OCI-LY3 (cell line): ENCODE measurements around the gene LDAH.

Experiments
- H2AFZ ChIP-seq: fragments of 200-600, 300-600 bp; shearing (Covaris generic); 2 replicates; pipeline ENCODE4 v1.6.0; 2014; ENCODE audit warnings: antibody characterized with exemption, low read depth, low read length
- H3K27ac ChIP-seq: fragments of 200-600, 300-600 bp; sonication (generic); 2 replicates; pipeline ENCODE4 v1.5.1; 2014; ENCODE audit warnings: mild to moderate bottlenecking, low read length, moderate library complexity, mixed read lengths
- H3K27me3 ChIP-seq: fragments of 200-600, 300-600 bp; sonication (generic); 2 replicates; pipeline ENCODE4 v1.6.1; 2014; ENCODE audit warnings: low read depth, low read length, mixed read lengths
- H3K36me3 ChIP-seq: fragments of 200-600, 300-600 bp; sonication (generic); replicated peaks from 2 replicates; pipeline ENCODE3; 2014; ENCODE audit warnings: low read depth, low read length, mixed read lengths
- H3K4me1 ChIP-seq: fragments of 300-600, 200-600 bp; sonication (generic); 2 replicates; pipeline ENCODE4 v1.6.1; 2014; ENCODE audit warnings: low read length, mixed read lengths
- H3K4me2 ChIP-seq: fragments of 200-600, 300-600 bp; sonication (generic); 2 replicates; pipeline ENCODE4 v1.6.1; 2014; ENCODE audit warnings: low read length, mixed read lengths
- H3K4me3 ChIP-seq: fragments of 300-600, 200-600 bp; sonication (generic); 2 replicates; pipeline ENCODE4 v1.5.1; 2014; ENCODE audit warnings: antibody characterized with exemption, mild to moderate bottlenecking, low read length, moderate library complexity
- H3K79me2 ChIP-seq: fragments of 300-600, 200-600 bp; shearing (Covaris generic); 2 replicates; pipeline ENCODE4 v1.6.1; 2014; ENCODE audit warnings: mild to moderate bottlenecking, low read length, mixed read lengths
- H3K9ac ChIP-seq: fragments of 300-600, 200-600 bp; shearing (Covaris generic); 2 replicates; pipeline ENCODE4 v1.6.0; 2014; ENCODE audit warnings: mild to moderate bottlenecking, low read length, moderate library complexity
- H3K9me3 ChIP-seq: fragments of 200-600, 300-600 bp; shearing (Covaris generic); 2 replicates; pipeline ENCODE4 v1.6.1; 2014; ENCODE audit warnings: low read length, mixed read lengths; ENCODE audit not compliant: insufficient read depth
- H4K20me1 ChIP-seq: fragments of 200-600, 300-600 bp; sonication (generic); 2 replicates; pipeline ENCODE4 v1.6.1; 2016; ENCODE audit warnings: low read length, mixed read lengths; ENCODE audit not compliant: insufficient read depth
- EZH2phosphoT487 ChIP-seq: fragments of 200-600 bp; shearing (Covaris generic); IDR thresholded peaks from 2 replicates; pipeline ENCODE4 v1.6.1; 2018; ENCODE audit warnings: antibody characterized with exemption, mixed run types, low read depth
- TF ChIP-seq, protein P1 (sequence below): fragments of 200-600, 300-600 bp; sonication (generic); IDR thresholded peaks from 2 replicates; pipeline ENCODE4 v1.5.1; 2014; ENCODE audit warnings: antibody characterized with exemption, low read length, low read depth

The LDAH gene

DNA sequence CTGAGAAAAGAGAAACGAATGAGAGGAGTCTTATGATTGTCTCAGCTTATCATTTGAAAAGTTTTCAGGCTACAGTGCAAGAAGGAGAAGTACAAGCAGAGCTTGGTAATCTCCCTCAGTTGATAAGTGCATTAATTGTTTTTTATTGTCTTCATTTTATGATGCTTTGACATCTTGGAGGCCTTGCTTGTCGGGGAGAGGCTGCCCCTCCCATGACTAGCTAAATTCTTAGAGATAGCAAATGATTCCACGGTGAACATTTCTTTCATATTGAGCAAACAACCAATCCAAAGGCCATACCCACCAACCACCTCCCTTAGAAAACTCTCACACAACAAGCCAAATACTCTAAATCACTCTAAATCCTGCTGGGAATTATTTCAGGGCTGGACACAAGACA, 116.1 kb downstream of the LDAH start:
- H4K20me1 ChIP-seq: no peaks in the 10 kb centered on the region
- H2AFZ ChIP-seq: no peak overlapping the region
- no peak overlapping the region for H3K9ac ChIP-seq
- H3K27ac ChIP-seq: no peak overlapping the region
- H3K4me1 ChIP-seq: peaks cover 14% of the 10 kb centered on the region
- H3K79me2 ChIP-seq: 0 out of 2 replicates have a peak, but pooled peaks cover 5% of the 10 kb centered on the region
- H3K9me3 ChIP-seq: no peaks in the 10 kb centered on the region
- H3K36me3 ChIP-seq: peaks cover 3% of the 10 kb centered on the region
- no peak overlapping the region for H3K4me3 ChIP-seq
- H3K27me3 ChIP-seq: no peaks in the 10 kb centered on the region
- no peak overlapping the region for H3K4me2 ChIP-seq
- TF ChIP-seq EZH2phosphoT487: no peak
- TF ChIP-seq, protein P1, sequence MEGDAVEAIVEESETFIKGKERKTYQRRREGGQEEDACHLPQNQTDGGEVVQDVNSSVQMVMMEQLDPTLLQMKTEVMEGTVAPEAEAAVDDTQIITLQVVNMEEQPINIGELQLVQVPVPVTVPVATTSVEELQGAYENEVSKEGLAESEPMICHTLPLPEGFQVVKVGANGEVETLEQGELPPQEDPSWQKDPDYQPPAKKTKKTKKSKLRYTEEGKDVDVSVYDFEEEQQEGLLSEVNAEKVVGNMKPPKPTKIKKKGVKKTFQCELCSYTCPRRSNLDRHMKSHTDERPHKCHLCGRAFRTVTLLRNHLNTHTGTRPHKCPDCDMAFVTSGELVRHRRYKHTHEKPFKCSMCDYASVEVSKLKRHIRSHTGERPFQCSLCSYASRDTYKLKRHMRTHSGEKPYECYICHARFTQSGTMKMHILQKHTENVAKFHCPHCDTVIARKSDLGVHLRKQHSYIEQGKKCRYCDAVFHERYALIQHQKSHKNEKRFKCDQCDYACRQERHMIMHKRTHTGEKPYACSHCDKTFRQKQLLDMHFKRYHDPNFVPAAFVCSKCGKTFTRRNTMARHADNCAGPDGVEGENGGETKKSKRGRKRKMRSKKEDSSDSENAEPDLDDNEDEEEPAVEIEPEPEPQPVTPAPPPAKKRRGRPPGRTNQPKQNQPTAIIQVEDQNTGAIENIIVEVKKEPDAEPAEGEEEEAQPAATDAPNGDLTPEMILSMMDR: no peak

DNA sequence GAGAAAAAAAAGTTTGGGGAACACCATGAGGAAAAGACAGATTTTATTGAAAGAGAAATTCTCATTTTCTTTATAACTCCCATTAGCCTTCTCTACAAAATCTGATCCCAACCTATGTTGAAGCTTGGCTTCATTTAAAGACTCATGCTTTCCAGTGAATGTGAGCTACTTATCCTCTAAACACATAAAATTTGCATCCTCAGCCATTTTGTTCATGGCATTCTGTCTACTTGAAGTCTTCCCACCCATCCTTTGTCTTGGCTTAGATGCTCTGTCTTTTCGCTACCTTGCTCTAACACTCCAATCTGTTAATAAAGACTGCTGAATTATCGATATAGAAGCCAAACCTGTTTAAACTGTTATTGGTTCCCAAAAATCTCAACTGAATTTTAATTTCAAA, 116.7 kb downstream of the LDAH start:
- Histone ChIP-seq H2AFZ (no peak overlapping the region), H3K4me1 (peaks cover 14% of the 10 kb centered on the region), H3K27ac (no peak overlapping the region), H3K79me2 (0 out of 2 replicates have a peak, but pooled peaks cover 5% of the 10 kb centered on the region), H3K4me2 (peak overlapping the region; percentile 29), H3K36me3 (peaks cover 3% of the 10 kb centered on the region), H3K27me3 (no peaks in the 10 kb centered on the region), H3K4me3 (no peak overlapping the region), H3K9ac (no peak overlapping the region), H4K20me1 (no peaks in the 10 kb centered on the region), H3K9me3 (no peaks in the 10 kb centered on the region)
- TF ChIP-seq, protein P1: no peak
- TF ChIP-seq EZH2phosphoT487: no peak

DNA sequence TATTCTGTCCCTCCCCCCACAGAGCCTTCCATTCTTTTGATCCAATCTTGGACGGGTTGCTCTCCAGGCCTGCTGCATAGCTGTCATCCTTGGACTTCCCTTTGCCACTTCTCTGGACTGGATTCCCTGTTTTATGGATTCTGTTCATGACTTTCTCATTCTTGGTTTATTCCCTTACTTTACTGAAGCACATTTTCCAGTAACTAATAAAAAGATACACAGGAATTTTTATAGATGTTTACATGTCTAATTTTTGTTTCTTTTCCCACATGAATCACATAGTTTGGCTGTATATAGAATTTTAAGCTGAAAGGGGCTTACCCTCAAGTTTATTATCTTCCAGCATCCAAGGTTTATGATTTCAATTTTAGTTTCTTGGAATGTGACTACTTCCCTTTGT, 118.0 kb downstream of the LDAH start:
- Histone ChIP-seq H4K20me1 (no peaks in the 10 kb centered on the region), H3K4me3 (no peak overlapping the region), H3K9ac (no peak overlapping the region), H3K79me2 (0 out of 2 replicates have a peak, but pooled peaks cover 5% of the 10 kb centered on the region), H3K27me3 (no peaks in the 10 kb centered on the region), H3K27ac (no peak overlapping the region), H3K36me3 (peaks cover 3% of the 10 kb centered on the region), H2AFZ (no peak overlapping the region), H3K4me1 (peaks cover 15% of the 10 kb centered on the region), H3K4me2 (no peak overlapping the region), H3K9me3 (no peaks in the 10 kb centered on the region)
- no peak for TF ChIP-seq EZH2phosphoT487
- TF ChIP-seq, protein P1: no peak

DNA sequence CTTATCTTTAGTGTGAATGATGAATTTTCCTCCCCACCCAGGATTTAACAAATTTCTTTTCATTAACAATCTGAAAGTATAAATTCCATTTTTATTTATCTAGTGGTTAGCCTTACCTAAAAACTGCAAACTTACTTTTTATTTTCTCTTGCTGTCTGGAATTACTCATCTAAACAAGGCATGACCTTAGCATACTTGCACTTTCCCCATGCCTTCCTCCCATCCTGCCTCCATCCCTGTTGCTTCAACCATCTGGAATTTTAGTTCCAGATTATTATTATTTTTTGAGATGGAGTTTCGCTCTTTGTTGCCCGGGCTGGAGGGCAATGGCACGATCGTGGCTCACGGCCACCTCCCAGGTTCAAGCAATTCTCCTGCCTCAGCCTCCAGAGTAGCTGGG, 120.3 kb downstream of the LDAH start:
- TF ChIP-seq, protein P1: no peak
- TF ChIP-seq EZH2phosphoT487: no peak
- H3K36me3 ChIP-seq: peaks cover 6% of the 10 kb centered on the region
- no peaks in the 10 kb centered on the region for H3K9me3 ChIP-seq
- peaks cover 27% of the 10 kb centered on the region for H3K4me1 ChIP-seq
- no peak overlapping the region for H3K4me2 ChIP-seq
- no peak overlapping the region for H3K4me3 ChIP-seq
- no peak overlapping the region for H2AFZ ChIP-seq
- H3K27me3 ChIP-seq: no peaks in the 10 kb centered on the region
- H3K79me2 ChIP-seq: 0 out of 2 replicates have a peak, but pooled peaks cover 5% of the 10 kb centered on the region
- no peak overlapping the region for H3K27ac ChIP-seq
- no peaks in the 10 kb centered on the region for H4K20me1 ChIP-seq
- H3K9ac ChIP-seq: no peak overlapping the region
